ENCODE results near the gene ANGPTL8.

ANGPTL8 gene

DNA sequence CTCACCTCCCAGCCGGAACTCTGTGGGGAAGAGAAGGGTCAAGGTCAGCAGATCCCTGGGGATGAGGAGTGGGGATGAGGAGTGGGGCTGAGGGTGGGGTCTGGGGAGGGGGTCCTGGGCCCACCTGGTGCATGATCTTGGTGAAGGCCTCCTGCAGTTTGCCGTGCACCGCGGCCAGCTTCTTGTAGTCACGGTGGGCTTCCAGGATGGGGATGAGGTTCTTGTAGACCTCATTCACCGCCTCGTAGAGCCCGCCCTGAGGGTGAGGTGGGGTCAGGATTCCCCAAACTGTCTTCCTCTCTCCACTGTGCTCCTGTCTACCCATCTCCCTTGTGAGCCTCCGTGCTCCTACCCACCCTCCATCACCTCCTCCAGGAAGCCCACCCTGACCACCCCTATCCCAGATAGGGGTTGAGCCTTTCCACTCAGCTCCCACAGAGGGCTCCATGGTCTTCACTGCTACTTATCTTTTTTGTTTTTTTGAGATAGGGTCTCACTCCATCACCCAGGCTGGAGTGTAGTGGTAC lies 35.3 kb upstream of the ANGPTL8 start:
- DNase-seq: no peak

DNA sequence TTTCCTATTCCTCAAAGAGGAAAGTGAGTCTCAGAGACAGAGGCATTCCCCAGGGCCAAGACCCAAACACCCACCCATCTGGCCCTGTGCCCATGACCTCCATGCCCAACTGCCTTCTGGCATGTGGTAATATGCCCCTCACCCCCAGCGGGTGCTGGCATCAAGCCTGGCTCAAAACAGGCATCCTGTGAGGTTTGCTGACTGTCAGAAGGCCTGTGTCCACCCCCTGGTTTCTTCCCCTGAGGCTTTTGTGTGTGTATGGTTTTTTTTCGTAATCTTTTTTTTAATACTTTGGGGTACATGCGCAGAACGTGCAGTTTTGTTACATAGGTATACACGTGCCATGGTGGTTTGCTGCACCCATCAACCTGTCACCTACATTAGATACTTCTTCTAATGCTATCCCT lies 34.5 kb upstream of the ANGPTL8 start:
- DNase-seq: no peak

DNA sequence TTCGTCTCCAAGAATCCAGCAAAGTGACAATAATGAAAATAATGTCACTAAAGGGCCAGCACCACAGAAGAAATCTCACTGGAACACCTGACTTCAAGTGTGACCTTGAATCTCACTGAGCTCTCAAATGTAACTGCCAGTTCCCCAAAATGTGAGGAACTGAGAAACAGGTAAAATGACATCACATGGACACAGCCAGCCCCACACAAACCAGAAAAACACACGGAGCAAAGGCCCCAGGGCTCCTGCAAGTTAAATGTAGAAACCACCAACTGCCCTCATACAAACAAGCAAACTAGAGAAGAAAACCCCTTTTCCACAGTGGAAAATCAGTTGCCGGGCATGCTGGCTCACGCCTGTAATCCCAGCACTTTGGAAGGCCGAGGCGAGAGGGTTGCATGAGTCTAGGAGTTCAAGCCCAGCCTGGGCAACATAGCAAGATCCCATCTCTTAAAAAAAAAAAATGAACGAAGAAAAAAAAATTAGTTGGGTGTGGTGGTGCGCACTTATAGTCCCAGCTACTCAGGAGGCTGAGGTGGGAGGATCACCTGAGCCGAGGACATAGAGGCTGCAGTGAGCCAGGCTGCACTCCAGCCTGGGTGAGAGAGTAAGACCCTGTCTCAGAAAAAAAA lies 33.4 kb upstream of the ANGPTL8 start:
- no peak for DNase-seq

DNA sequence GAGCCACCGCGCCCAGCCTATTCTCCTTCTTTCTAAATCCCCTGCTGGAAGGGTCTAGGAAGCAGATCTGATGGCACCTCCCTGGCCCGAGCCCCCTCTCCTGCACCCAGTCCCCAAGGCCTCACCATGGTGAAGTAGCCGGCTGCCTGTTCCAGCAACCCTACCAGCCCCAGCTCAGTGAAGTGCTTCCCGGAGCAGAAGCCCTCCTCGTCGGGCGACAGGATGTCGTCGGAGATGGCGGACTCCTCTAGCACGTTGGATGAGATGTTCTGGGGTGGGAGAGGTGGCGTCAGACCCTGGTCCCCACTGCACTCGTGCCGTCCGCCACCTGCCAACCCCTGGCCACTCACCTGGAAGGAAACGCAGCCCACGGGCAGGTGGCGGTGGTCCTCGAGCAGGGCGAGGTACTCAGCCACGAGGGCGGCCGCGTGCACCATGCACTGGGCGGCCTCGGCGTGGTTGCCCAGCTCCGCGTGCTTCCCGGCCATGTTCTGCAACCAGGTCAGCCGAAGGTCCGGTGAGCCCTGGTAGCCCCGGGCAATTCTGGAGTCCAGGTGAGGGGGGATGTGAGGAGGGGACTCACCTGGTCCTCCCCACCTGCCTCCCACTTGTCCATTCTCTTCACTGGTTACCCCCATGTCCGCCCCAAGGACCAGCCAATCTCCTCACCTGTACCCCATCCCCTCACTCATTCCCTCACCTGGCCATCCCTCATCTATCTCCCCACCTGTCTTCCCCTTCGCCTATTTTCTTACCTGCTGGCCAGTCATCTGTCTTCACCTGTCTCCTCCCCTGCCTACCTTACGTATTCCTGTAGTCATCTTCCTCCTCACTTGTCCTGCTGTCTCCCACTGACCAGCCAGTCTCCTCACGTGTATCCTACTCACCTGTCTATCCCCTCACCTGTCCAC lies 30.6 kb upstream of the ANGPTL8 start:
- no peak for DNase-seq

DNA sequence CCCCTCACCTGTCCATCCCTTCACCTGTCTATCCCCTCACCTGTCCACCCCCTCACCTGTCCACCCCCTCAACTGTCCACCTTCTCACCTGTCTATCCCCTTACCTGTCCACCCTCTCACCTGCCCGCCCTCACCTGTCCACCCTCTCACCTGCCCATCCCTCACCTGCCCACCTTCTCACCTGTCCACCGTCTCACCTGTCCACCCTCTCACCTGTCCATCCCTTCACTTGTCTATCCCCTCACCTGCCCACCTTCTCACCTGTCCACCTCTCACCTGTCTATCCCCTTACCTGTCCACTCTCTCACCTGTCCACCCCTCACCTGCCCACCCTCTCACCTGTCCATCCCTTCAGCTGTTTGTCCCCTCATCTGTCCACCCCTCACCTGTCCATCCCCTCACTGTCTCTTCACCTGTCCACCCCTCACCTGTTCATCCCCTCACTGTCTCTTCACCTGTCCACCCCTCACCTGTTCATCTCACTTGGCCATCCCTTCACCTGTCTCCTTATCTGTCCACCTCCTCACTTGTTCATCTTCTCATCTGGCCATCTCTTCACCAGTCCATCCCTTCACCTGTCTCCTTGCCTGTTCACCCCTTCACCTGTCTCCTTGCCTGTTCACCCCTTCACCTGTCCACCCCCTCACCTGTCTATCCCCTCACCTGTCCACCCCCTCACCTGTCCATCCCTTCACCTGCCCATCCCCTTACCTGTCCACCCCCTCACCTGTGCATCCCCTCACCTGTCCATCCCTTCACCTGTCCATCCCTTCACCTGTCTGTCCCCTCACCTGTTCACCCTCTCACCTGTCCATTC lies 29.4 kb upstream of the ANGPTL8 start:
- no peak for DNase-seq

DNA sequence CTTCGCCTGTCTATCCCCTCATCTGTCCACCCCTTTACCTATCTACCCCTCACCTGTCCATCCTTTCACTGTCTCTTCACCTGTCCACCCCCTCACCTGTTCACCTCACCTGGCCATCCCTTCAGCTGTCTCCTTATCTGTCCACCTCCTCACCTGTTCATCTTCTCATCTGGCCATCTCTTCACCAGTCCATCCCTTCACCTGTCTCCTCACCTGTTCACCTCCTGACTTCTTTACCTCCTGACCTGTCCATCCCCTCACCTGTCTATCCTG lies 28.8 kb upstream of the ANGPTL8 start:
- no peak for DNase-seq

DNA sequence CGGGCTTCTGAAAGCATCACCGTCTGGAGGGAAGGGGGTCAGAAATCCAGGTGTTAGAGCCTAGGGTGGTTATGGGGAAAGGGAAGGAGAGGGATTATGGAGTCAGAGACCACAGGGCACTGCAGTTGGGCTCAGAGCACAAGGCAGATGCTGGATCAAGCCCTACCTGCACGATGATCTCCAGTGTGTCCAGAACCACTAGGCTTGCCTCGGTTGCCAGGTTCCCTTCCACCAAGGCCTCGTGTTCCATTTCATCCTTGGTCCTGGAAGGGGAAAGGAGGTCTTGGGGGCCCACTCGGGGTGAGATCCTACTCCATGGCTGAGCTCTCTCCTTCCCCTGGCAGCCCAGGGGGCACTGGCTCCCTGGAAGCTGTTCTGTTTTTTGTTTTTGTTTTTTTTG lies 25.0 kb upstream of the ANGPTL8 start:
- no peak for DNase-seq

DNA sequence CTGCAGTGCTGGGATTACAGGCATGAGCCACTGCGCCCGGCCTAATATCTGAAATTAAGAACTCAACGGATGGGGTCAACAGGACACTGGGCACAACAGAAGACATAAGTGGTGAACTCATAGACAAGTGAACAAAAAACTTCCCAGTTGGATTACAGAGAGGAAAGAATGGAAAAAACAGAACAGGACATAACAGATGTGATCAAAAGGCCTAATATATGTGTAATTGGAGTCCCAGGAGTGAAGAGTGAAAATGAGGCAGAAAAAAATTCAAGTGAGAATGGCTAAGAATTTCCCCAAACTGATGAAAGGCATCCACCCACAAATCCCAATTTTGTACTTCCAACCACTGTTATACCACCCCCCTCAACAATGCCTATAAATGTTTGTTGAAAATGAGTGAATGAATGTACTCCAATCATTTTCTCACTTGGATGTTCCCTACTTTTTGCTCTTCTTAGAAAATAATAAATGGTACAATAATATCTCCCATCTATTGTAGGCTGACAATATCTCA lies 18.3 kb upstream of the ANGPTL8 start:
- DNase-seq: no peak

DNA sequence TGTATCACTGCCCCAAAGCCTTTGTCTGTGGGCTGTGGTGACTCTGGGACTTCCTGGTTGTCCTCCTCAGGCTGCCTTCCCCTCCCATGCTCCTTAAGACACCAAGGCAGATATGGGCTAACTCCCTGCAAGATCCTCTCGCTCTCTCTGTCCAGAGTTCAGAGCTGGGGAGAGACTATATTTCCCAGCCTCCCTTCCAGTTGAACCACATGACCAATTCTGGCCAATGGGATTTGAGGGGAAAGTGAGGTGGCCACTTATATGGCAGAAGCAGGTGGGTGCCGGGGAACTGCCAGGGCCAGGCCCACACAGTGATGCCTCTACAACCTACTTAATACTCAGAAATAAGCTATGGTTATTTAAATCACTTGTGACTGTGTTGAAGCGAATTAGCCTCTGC lies 16.2 kb upstream of the ANGPTL8 start:
- no peak for DNase-seq

DNA sequence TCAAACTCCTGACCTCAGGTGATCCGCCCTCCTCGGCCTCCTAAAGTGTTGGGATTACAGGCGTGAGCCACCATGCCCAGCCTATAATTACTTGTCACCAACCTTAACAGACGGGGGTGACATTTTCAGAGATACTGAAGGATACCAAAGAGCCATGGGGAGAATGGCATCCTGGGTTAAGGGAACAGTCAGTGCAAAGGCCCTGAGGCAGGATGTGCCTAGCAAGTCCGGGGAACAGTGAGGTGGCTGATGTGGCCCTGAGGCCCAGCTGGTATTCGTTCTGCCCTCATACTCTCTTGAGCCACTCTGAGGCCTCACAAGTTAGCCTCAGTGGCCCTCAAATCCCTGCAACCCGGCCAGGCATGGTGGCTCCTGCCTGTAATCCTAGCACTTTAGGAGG lies 15.0 kb upstream of the ANGPTL8 start:
- DNase-seq: no peak

DNA sequence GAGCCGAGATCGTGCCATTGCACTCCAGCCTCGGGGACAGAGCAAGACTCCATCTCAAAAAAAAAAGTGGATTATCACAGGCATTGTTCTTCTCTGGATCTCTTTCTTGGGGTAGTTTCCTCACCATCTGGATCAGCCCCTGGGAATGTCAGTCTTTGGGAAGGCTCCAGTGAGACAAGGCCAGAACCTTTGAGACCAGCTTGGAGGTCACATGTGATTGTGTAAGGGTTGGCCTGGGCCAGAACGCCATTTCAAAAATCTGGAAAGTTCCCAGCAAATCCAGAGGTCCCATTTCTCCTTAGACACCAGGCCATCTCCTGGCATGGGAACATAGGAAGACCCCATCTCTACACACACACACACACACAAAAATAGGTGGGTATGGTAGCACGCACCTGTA lies 14.2 kb upstream of the ANGPTL8 start:
- no peak for DNase-seq

DNA sequence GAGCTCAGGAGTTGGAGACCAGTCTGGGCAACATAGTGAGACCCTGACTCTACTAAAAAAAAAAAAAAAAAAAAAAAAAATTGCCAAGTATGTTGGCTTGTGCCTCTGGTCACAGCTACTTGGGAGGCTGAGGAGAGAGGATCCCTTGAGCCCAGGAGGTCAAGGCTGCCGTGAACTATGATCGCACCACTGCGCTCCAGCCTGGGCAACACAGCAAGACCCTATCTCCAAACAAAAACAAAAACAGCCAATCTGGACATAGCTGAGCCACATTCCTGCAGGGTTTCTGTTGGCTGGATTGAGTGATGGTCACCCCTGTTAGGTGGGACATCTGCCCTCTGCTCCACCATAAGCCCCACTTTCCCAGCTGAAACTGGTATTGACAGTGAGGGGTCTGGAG lies 13.6 kb upstream of the ANGPTL8 start:
- DNase-seq: no peak

DNA sequence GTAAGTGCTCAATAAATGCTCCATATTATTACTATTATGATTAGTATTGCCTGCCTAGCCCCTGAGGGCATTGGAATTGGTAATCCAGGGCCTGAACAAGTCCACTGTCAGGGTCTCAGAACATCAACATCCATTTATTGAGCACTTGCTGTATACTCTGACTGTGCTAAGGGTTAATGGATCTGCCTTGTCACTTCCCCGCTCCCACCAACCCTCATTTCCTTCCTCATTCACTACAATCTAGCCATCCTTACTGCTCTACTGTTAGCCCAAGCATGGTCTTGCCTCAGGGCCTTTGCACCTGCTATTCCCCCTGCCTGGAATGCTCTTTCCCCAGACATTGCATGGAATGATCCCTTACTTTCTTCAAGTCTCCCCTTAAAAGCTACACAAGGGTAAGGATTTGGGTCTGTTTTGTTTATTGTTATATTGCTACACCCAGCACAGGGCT lies 12.7 kb upstream of the ANGPTL8 start:
- no peak for DNase-seq

DNA sequence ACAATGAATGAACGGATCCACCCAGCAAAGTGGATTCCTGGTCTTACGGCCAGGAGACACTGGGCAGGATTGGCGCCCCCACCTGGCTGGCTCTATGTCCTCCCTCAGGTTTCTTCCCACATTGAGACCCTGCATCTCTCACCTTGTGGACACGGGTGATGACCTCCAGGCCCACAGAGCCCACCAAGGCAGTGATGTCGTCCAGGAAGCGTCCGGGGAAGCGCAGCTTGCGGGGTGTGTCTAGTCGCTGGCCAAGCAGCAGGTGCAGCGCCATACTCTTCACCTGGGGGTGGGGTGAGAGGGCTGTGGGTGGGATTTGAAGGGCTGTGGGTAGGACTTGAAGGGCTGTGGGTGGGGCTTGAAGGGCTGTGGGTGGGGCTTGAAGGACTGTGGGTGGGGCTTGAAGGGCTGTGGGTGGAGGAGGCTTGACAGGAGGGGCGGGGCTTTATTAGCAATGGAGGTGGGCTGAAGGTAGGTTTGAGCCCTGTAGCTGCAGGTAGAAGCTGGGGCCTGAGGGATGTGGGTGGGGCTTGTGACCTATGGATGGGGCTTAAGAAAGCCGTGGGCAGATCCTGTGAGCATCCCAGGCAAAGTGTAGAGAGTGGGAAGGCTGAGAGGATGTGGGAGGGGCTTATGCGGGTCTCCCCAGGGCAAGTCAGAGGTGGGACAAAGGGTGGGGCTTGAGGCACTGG lies 12.1 kb upstream of the ANGPTL8 start:
- DNase-seq: no peak

DNA sequence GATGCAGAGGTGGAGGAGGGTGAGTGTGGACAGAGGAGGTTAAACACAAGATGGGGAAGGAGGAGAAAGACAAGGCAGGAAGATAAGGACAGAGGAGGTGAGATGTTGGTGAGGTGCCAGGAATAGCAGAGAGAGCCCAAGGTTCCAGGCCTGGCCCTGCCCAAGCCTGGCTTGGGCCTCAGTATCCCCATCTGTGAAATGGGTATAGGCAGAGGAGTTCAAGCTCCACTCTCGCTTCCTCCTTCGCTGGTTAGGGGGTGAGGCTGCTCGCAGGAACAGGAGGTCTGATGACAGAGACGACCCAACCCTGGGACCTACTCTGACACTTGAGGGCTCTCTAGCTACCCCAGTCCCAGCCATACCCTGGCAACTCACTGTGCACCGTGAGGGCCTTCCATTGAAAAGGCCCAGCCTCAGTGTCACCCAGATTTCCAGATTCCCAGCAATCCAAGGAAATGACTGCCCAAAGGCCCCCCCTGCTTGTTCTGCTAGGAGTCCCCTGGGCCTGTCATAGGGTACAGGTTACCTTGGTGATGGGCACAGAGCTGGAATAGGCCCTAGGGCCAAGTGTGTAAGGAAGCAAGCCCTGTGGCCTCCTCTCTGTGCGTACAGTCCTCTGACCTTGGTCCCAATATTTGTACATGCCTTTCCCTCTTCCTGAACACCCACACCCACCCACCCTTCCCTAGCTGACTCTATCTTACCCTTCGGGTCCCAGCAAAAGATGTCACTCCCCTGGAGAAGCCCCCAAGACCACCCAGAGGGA lies 8.6 kb upstream of the ANGPTL8 start:
- no peak for DNase-seq

DNA sequence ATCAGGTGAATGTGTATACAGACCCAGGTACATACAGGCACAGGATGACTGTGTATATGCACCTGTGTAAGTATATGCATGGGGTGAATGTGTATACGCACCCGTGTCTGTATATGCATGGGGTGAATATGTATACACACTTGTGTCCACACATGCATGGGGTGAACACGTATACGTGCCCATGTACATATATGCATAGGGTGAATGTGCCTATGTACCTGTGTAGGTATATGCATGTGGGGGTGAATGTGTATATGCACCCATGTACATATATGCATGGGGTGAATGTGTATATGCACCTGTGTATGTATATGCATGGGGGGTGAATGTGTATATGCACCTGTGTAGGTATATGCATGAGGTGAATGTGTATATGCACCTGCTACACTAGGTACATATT lies 6.9 kb upstream of the ANGPTL8 start:
- DNase-seq: no peak

DNA sequence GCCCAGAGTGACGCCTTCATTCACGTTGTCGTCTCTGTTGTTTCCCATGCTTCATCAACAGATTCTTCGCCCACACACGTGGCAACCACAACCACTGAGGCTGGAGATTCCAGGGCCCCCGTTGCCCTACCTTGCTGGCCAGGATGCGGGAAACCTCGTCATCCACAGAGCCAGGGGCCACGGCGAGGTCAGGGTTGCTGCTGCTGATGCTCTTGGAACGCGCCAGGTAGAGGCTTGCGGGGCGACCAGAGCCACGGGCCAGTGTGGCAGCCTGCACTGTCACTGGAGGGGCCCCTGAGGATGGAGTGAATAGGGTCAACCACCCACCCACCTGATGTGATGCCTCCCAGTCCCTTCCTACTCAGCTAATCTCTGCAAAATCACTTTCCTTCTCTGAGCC lies 6.3 kb upstream of the ANGPTL8 start:
- no peak for DNase-seq

DNA sequence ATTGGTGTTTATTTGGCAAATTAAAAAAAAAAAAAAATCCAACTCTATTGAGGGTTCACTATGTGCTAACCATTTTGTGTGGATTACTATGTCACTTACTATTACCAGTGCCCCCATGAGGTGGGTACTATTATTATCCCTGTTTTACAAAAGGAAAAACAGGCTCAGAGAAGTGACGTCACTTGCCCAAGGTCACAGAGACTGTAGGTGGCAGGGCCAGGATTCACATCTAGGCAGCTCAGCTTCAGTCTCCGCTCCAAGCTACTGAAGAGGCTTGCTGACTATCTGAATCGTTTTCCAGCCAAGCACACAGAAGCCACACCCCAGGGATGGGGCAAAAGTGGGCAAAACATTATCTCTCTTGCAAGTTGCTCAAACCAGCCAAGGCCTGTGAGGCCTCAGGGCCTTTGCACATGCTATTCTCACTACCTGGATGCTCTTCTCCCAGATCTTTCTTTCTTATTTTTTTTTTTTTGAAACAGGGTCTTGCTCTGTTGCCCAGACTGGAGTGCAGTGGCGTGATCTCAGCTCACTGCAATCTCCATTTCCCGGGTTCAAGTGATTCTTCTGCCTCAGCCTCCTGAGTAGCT lies 4.8 kb upstream of the ANGPTL8 start:
- no peak for DNase-seq

DNA sequence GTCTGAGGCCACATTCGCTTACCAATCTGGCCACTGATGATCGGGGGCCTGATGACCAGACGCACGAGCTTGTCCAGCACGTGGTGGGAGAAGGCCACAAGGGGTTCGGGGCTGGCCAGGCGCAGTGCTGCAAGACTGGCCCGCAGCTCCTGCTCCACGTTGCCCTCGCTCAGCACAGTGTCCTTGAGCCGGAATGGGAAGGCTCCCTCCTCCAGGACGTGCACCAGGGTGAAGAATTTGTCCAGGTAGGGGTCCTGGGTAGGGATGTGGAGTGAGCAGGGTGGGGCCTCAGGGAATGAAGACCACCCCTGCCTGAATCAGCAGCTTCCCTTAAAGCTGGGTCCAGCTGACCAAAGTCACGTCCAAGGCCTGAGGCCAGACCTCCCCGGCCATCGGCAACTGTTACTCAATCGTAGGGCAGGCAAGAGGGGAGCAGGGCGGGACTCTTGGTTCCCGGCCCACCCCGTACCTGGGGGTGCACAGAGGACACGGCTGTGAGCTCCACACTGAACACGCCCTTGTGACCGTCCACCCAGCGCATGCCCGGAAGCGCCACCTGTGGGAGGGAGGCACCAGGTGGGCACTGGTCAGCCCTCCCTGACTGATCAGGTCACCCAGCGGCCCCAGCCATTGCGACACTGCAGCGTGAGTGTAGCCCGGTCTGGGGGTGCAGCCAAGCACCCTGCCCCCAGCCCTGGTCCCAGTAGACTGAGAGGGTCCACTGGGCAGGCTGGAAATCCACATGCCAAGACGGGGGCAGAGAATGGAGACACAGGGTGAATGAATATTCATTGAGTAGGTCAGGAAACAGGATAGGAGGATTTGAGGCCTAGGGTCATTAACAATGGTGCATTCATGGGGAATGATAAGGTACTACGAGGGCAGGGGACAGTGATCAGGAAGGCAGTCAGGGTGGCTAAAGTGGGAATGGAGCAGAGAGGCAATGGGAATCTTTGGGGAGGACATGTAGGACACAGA lies 2.8 kb upstream of the ANGPTL8 start:
- DNase-seq: no peak

DNA sequence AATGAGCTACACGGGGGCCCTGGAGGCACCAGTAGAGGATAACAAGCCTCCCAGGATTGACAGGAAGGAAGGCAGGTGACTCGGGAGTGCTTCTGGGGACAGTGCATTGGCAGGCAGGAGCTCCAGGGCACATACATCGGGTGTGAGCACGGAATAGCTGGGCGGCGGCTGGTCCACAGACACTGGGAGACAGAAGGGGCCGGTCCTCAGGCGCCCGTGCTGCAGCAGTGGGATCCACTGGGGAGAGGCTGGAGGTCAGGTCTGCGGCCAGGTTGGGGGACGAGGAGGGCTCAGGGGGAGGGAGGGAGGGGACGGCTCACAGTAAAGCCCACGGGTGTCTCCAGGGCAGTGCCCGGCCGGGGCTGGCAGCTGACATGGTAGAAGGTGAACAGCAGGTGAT lies 2.1 kb upstream of the ANGPTL8 start:
- no peak for DNase-seq
